SK-N-SH (cell line): ENCODE data around the gene ABHD16A. TPM values are rescaled to one million over a fixed set of nuclear protein-coding genes. Genes with fewer than 3 reads are reported as not detected.

ENCODE experiments used
- CTCF ChIA-PET: fragments of 300-600, 350-600 bp; formaldehyde crosslinking; extraction: SDS; loops from one replicate; lab custom pipeline; 2021; lab: Yijun Ruan, JAX
- POLR2A ChIA-PET: fragments of 350-600 bp; sonication (Branson Sonifier 250); formaldehyde crosslinking; extraction: SDS; loops from one replicate; lab custom pipeline; 2020; ENCODE audit warnings: antibody characterized with exemption, inconsistent platforms; lab: Yijun Ruan, JAX
- DNase-seq: peaks from one replicate; pipeline ENCODE4 v3.0.0; 2012
- H2AFZ ChIP-seq: fragments of 200-600 bp; sonication (generic); 2 replicates; pipeline ENCODE4 v1.8.1; 2016; ENCODE audit warnings: antibody characterized with exemption, mild to moderate bottlenecking, low read depth
- H3F3A ChIP-seq: fragments of 200-600 bp; sonication (generic); replicated peaks from 2 replicates; pipeline ENCODE3; 2016; ENCODE audit warnings: antibody characterized with exemption, mild to moderate bottlenecking; ENCODE audit not compliant: insufficient read depth
- H3K27ac ChIP-seq, 2 experiments: fragments of 200-500 bp in 1 of 2; fragments of 200-600 bp in 1 of 2; sonication (Bioruptor generic) in 1 of 2; sonication (generic), shearing (Covaris generic) in 1 of 2; 2 replicates each; pipeline versions ENCODE4 v1.5.1 to v1.6.1; 2014 to 2016; ENCODE audit warnings: low read depth in 2 of 2, inconsistent platforms in 1 of 2, low read length in 1 of 2, mild to moderate bottlenecking in 1 of 2, mixed read lengths in 1 of 2
- H3K27me3 ChIP-seq: fragments of 200-600 bp; sonication (generic), shearing (Covaris generic); 2 replicates; pipeline ENCODE4 v1.6.1; 2016; ENCODE audit warnings: mixed run types; ENCODE audit not compliant: insufficient read depth
- H3K36me3 ChIP-seq, 2 experiments: fragments of 200-500 bp in 1 of 2; fragments of 200-600 bp in 1 of 2; sonication (Bioruptor generic) in 1 of 2; sonication (generic) in 1 of 2; replicated peaks in 1 of 2; 2 replicates each; pipeline versions ENCODE3 to v1.5.1; 2014 to 2016; ENCODE audit warnings: low read length in 1 of 2, mild to moderate bottlenecking in 1 of 2; ENCODE audit not compliant: insufficient read depth in 2 of 2, control insufficient read depth in 1 of 2
- H3K4me1 ChIP-seq, 2 experiments: fragments of 200-500 bp in 1 of 2; fragments of 200-600 bp in 1 of 2; sonication (Bioruptor generic) in 1 of 2; sonication (generic), shearing (Covaris generic) in 1 of 2; 2 replicates each; pipeline versions ENCODE4 v1.5.1 to v1.6.1; 2014 to 2016; ENCODE audit warnings: low read depth in 1 of 2, low read length in 1 of 2, mixed run types in 1 of 2; ENCODE audit not compliant: insufficient read depth in 2 of 2, control insufficient read depth in 1 of 2
- H3K4me2 ChIP-seq: fragments of 200-600 bp; sonication (generic), shearing (Covaris generic); 2 replicates; pipeline ENCODE4 v1.6.1; 2017; ENCODE audit warnings: mixed run types
- H3K4me3 ChIP-seq, 2 experiments: fragments of 200-500 bp in 1 of 2; fragments of 200-600 bp in 1 of 2; sonication (Bioruptor generic) in 1 of 2; sonication (generic), shearing (Covaris generic) in 1 of 2; 2 replicates each; pipeline versions ENCODE4 v1.5.1 to v1.8.1; 2014 to 2016; ENCODE audit warnings: low read depth in 2 of 2, inconsistent platforms in 1 of 2, low read length in 1 of 2, mild to moderate bottlenecking in 1 of 2, mixed read lengths in 1 of 2, moderate library complexity in 1 of 2
- H3K79me2 ChIP-seq: fragments of 200-600 bp; sonication (generic); 2 replicates; pipeline ENCODE4 v1.8.1; 2017; ENCODE audit warnings: mild to moderate bottlenecking; ENCODE audit not compliant: insufficient read depth
- H3K9ac ChIP-seq: fragments of 200-600 bp; sonication (generic); 2 replicates; pipeline ENCODE4 v1.6.1; 2017; ENCODE audit warnings: mixed run types
- H3K9me2 ChIP-seq: fragments of 200-600 bp; sonication (generic); 2 replicates; pipeline ENCODE4 v1.6.1; 2017; ENCODE audit warnings: mixed run types
- H3K9me3 ChIP-seq: fragments of 200-600 bp; sonication (generic); 2 replicates; pipeline ENCODE4 v1.6.1; 2017; ENCODE audit warnings: mixed run types, mild to moderate bottlenecking, moderate library complexity
- H4K20me1 ChIP-seq: fragments of 200-600 bp; sonication (generic); 2 replicates; pipeline ENCODE4 v1.6.1; 2017; ENCODE audit warnings: mild to moderate bottlenecking, mixed run types; ENCODE audit not compliant: insufficient read depth
- CHD2 ChIP-seq: fragments of 150-350 bp; IDR thresholded peaks from 2 replicates; pipeline ENCODE4 v1.6.1; 2018; ENCODE audit warnings: low read length; ENCODE audit not compliant: partially characterized antibody
- ELF1 ChIP-seq: IDR thresholded peaks from 2 replicates; pipeline ENCODE4 v1.4.0; 2012
- EP300 ChIP-seq, 2 experiments: IDR thresholded peaks; 2 replicates each; pipeline versions ENCODE4 v1.4.0 to v1.6.1; 2012; ENCODE audit warnings: borderline replicate concordance in 1 of 2, low read depth in 1 of 2, low read length in 1 of 2
- GABPA ChIP-seq: IDR thresholded peaks from 2 replicates; pipeline ENCODE4 v1.4.0; 2012; ENCODE audit warnings: low read depth, mild to moderate bottlenecking
- IRF3 ChIP-seq: fragments of 150-350 bp; IDR thresholded peaks from 2 replicates; pipeline ENCODE4 v1.6.1; 2016; ENCODE audit warnings: mild to moderate bottlenecking, low read depth, low read length
- JUND ChIP-seq: IDR thresholded peaks from 2 replicates; pipeline ENCODE4 v1.4.0; 2012
- NFIC ChIP-seq: IDR thresholded peaks from 2 replicates; pipeline ENCODE4 v1.4.0; 2012; ENCODE audit warnings: borderline replicate concordance
- PBX3 ChIP-seq: IDR thresholded peaks from 2 replicates; pipeline ENCODE4; 2012
- POLR2AphosphoS5 ChIP-seq: IDR thresholded peaks from 2 replicates; pipeline ENCODE4 v1.6.1; 2012; ENCODE audit warnings: low read depth, low read length
- RAD21 ChIP-seq: IDR thresholded peaks from 2 replicates; pipeline ENCODE4 v1.6.1; 2012; ENCODE audit warnings: mild to moderate bottlenecking, low read length
- RCOR1 ChIP-seq: fragments of 150-350 bp; IDR thresholded peaks from 2 replicates; pipeline ENCODE4 v1.6.1; 2017; ENCODE audit warnings: antibody characterized with exemption, low read length
- RFX5 ChIP-seq: IDR thresholded peaks from 2 replicates; pipeline ENCODE4 v1.6.1; 2012; ENCODE audit warnings: mild to moderate bottlenecking, improper control_type of control experiment, low read length
- RXRA ChIP-seq: IDR thresholded peaks from 2 replicates; pipeline ENCODE4 v1.4.0; 2012; ENCODE audit warnings: low read depth, mild to moderate bottlenecking, borderline replicate concordance
- TAF1 ChIP-seq: IDR thresholded peaks from 2 replicates; pipeline ENCODE4 v1.6.1; 2012; ENCODE audit warnings: low read depth, mild to moderate bottlenecking, low read length, moderate library complexity, borderline replicate concordance
- YY1 ChIP-seq: IDR thresholded peaks from 2 replicates; pipeline ENCODE4 v1.4.0; 2012; ENCODE audit warnings: low read depth, mild to moderate bottlenecking
- WGBS: methylation state at CpG from one replicate; pipeline ENCODE4 v1.1.6; 2017; ENCODE audit warnings: low lambda C conversion rate; 5-methylcytosine and 5-hydroxymethylcytosine counted together
- polyA plus RNA-seq, 3 experiments: library from polyadenylated mRNA; depleted of rRNA; stranded (reverse); fragments of >200 nt; gene quantifications; 2 replicates each; pipeline ENCODE4 v1.2.3, GENCODE V29; 2012
- TF ChIP-seq, protein P1 (sequence below): fragments of 150-350 bp; IDR thresholded peaks from 2 replicates; pipeline ENCODE4 v1.6.1; 2017; ENCODE audit warnings: antibody characterized with exemption, low read length, low read depth, borderline replicate concordance
- TF ChIP-seq, protein P2 (sequence below): IDR thresholded peaks from 2 replicates; pipeline ENCODE4 v1.4.0; 2012; ENCODE audit warnings: low read depth, borderline replicate concordance

Gene ABHD16A
- polyA plus RNA-seq, 1 of the 3 experiments (the other 2 are of a cell fraction): 49.3 TPM

GRCh38 chr6:31723980-31724691 lies 21.0 kb upstream of the ABHD16A start:
- peaks cover 4% of the 10 kb centered on the region for H3F3A ChIP-seq
- POLR2A ChIA-PET: no interaction called here
- TF ChIP-seq JUND (no peak), ELF1 (no peak), YY1 (no peak), TAF1 (no peak), RXRA (no peak), POLR2AphosphoS5 (no peak), PBX3 (no peak), EP300 (IDR thresholded peaks at IDR 0.05; ENCODE audit: borderline replicate concordance in 1 of 2, low read depth in 1 of 2, low read length in 1 of 2) (no peak), RAD21 (no peak), CHD2 (no peak), RFX5 (no peak), RCOR1 (no peak), NFIC (no peak), GABPA (no peak), IRF3 (no peak)
- TF ChIP-seq, protein P1, sequence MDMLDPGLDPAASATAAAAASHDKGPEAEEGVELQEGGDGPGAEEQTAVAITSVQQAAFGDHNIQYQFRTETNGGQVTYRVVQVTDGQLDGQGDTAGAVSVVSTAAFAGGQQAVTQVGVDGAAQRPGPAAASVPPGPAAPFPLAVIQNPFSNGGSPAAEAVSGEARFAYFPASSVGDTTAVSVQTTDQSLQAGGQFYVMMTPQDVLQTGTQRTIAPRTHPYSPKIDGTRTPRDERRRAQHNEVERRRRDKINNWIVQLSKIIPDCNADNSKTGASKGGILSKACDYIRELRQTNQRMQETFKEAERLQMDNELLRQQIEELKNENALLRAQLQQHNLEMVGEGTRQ: no peak
- TF ChIP-seq, protein P2, sequence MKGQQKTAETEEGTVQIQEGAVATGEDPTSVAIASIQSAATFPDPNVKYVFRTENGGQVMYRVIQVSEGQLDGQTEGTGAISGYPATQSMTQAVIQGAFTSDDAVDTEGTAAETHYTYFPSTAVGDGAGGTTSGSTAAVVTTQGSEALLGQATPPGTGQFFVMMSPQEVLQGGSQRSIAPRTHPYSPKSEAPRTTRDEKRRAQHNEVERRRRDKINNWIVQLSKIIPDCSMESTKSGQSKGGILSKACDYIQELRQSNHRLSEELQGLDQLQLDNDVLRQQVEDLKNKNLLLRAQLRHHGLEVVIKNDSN: no peak
- TF ChIP-seq, all 33 proteins: peak for 0
- Histone ChIP-seq H3K27me3 (no peaks in the 10 kb centered on the region), H4K20me1 (peaks cover 5% of the 10 kb centered on the region; the same call in 1 of the 2 replicates), H3K4me2 (no peak overlapping the region), H3K79me2 (peaks cover 9% of the 10 kb centered on the region; the same call in 1 of the 2 replicates), H3K9ac (no peak overlapping the region), H3K4me3 (no peak overlapping the region), H3K9me2 (no peaks in the 10 kb centered on the region), H3K27ac (no peak overlapping the region), H3K36me3 (peaks cover 21 to 26% of the 10 kb centered on the region in 2 experiments), H2AFZ (no peak overlapping the region), H3K4me1 (peaks cover 6 to 7% of the 10 kb centered on the region in 2 experiments; a peak in 1 of 4 replicates), H3K9me3 (no peaks in the 10 kb centered on the region)
- WGBS: 96% methylated on average over 17 of the region's 25 CpGs
- CTCF ChIA-PET: interaction anchor here (0.9 to 1.6 kb wide), 4 partner anchors 10 to 72 kb away, joined by 3 to 4 read pairs (median 4); partner anchors contain the start of gene VARS1
- DNase-seq: no peak
